ENCODE measurements around the gene SLC6A13. TPM values are rescaled to one million over a fixed set of nuclear protein-coding genes. Genes with fewer than 3 reads are reported as not detected.

SLC6A13 gene
- total RNA-seq, 1 experiment from 2014 or later, result not detected

- in situ Hi-C loops (cut with HindIII; ENCODE audit: low pct_unique_long_range_greater_than_20kb, low sequenced_read_pairs), result no loop called here
- no peak for DNase-seq (ENCODE audit: low read depth)
Measured at GRCh38 chr12:268483-268840, 5.8 kb upstream of the SLC6A13 start.

- in situ Hi-C loops (cut with HindIII; ENCODE audit: low pct_unique_long_range_greater_than_20kb, low sequenced_read_pairs), result no loop called here
Measured at GRCh38 chr12:267581-268482, 5.2 kb upstream of the SLC6A13 start.

GRCh38 chr12:265096-265495, 2.5 kb upstream of the SLC6A13 start:
- DNase-seq (ENCODE audit: low read depth), result no peak
- in situ Hi-C loops (cut with HindIII; ENCODE audit: low pct_unique_long_range_greater_than_20kb, low sequenced_read_pairs), result no loop called here

More at GRCh38 chr12:267581-268482, 5.2 kb upstream of the SLC6A13 start:
- no peak for DNase-seq (ENCODE audit: low read depth)

- in situ Hi-C loops (cut with HindIII; ENCODE audit: low pct_unique_long_range_greater_than_20kb, low sequenced_read_pairs), result no loop called here
- no peak for DNase-seq (ENCODE audit: low read depth)
Measured at GRCh38 chr12:264269-264668, 1.6 kb upstream of the SLC6A13 start.

- in situ Hi-C loops (cut with HindIII; ENCODE audit: low pct_unique_long_range_greater_than_20kb, low sequenced_read_pairs), result no loop called here
- DNase-seq (ENCODE audit: low read depth), result no peak
Measured at GRCh38 chr12:263574-263973, 938 bp upstream of the SLC6A13 start.

GRCh38 chr12:262113-262512, 523 bp downstream of the SLC6A13 start:
- in situ Hi-C loops (cut with HindIII; ENCODE audit: low pct_unique_long_range_greater_than_20kb, low sequenced_read_pairs), result no loop called here
- DNase-seq (ENCODE audit: low read depth), result no peak

GRCh38 chr12:257521-258321, 4.9 kb downstream of the SLC6A13 start:
- DNase-seq (ENCODE audit: low read depth), result no peak
- in situ Hi-C loops (cut with HindIII; ENCODE audit: low pct_unique_long_range_greater_than_20kb, low sequenced_read_pairs), result no loop called here

GRCh38 chr12:256958-257357, 5.7 kb downstream of the SLC6A13 start:
- no peak for DNase-seq (ENCODE audit: low read depth)
- in situ Hi-C loops (cut with HindIII; ENCODE audit: low pct_unique_long_range_greater_than_20kb, low sequenced_read_pairs), result no loop called here

GRCh38 chr12:256225-256624, 6.4 kb downstream of the SLC6A13 start:
- no peak for DNase-seq (ENCODE audit: low read depth)
- in situ Hi-C loops (cut with HindIII; ENCODE audit: low pct_unique_long_range_greater_than_20kb, low sequenced_read_pairs), result no loop called here

GRCh38 chr12:254912-255311, 7.7 kb downstream of the SLC6A13 start:
- no peak for DNase-seq (ENCODE audit: low read depth)
- in situ Hi-C loops (cut with HindIII; ENCODE audit: low pct_unique_long_range_greater_than_20kb, low sequenced_read_pairs), result no loop called here

GRCh38 chr12:254039-254438, 8.6 kb downstream of the SLC6A13 start:
- in situ Hi-C loops (cut with HindIII; ENCODE audit: low pct_unique_long_range_greater_than_20kb, low sequenced_read_pairs), result no loop called here
- no peak for DNase-seq (ENCODE audit: low read depth)

GRCh38 chr12:253116-253831, 9.4 kb downstream of the SLC6A13 start:
- peak; percentile 47 for DNase-seq (ENCODE audit: low read depth)
- in situ Hi-C loops (cut with HindIII; ENCODE audit: low pct_unique_long_range_greater_than_20kb, low sequenced_read_pairs), result no loop called here

GRCh38 chr12:252636-253035, 10.0 kb downstream of the SLC6A13 start:
- peak; percentile 52 for DNase-seq (ENCODE audit: low read depth)
- in situ Hi-C loops (cut with HindIII; ENCODE audit: low pct_unique_long_range_greater_than_20kb, low sequenced_read_pairs), result no loop called here

- no peak for DNase-seq (ENCODE audit: low read depth)
- in situ Hi-C loops (cut with HindIII; ENCODE audit: low pct_unique_long_range_greater_than_20kb, low sequenced_read_pairs), result no loop called here
Measured at GRCh38 chr12:247271-247670, 15.4 kb downstream of the SLC6A13 start.

- in situ Hi-C loops (cut with HindIII; ENCODE audit: low pct_unique_long_range_greater_than_20kb, low sequenced_read_pairs), result no loop called here
Measured at GRCh38 chr12:243381-243780, 19.3 kb downstream of the SLC6A13 start.

GRCh38 chr12:242496-242895, 20.1 kb downstream of the SLC6A13 start:
- in situ Hi-C loops (cut with HindIII; ENCODE audit: low pct_unique_long_range_greater_than_20kb, low sequenced_read_pairs), result no loop called here

More at GRCh38 chr12:243381-243780, 19.3 kb downstream of the SLC6A13 start:
- DNase-seq (ENCODE audit: low read depth), result no peak

GRCh38 chr12:241266-241665, 21.4 kb downstream of the SLC6A13 start:
- DNase-seq (ENCODE audit: low read depth), result no peak
- in situ Hi-C loops (cut with HindIII; ENCODE audit: low pct_unique_long_range_greater_than_20kb, low sequenced_read_pairs), result no loop called here

More at GRCh38 chr12:242496-242895, 20.1 kb downstream of the SLC6A13 start:
- no peak for DNase-seq (ENCODE audit: low read depth)

- in situ Hi-C loops (cut with HindIII; ENCODE audit: low pct_unique_long_range_greater_than_20kb, low sequenced_read_pairs), result no loop called here
- DNase-seq (ENCODE audit: low read depth), result no peak
Measured at GRCh38 chr12:240566-240965, 22.1 kb downstream of the SLC6A13 start.

Measured in Caki2 (cell line).